GM23338 (cell line): ENCODE data around the gene AIRE. TPM values are rescaled to one million over a fixed set of nuclear protein-coding genes. Genes with fewer than 3 reads are reported as not detected.

Experiments
- ATAC-seq: fragments of 200-7000 bp; cut with Tn5 transposase; 3 replicates; pipeline ENCODE4 v1.9.1; 2020
- DNase-seq: peaks from one replicate; pipeline ENCODE4 v3.0.0-alpha.2; 2015; ENCODE audit warnings: low spot score
- H2AFZ ChIP-seq: fragments of 200-600 bp; sonication (generic); 2 replicates; pipeline ENCODE4 v1.8.0; 2016; ENCODE audit warnings: antibody characterized with exemption, mild to moderate bottlenecking, moderate library complexity
- H3F3A ChIP-seq: fragments of 200-600 bp; sonication (generic); replicated peaks from 2 replicates; pipeline ENCODE4 v1.8.0; 2017; ENCODE audit warnings: antibody characterized with exemption, mixed run types, low read depth
- H3K27ac ChIP-seq: fragments of 200-600 bp; sonication (generic); 2 replicates; pipeline ENCODE4 v1.6.1; 2016; ENCODE audit warnings: low read depth
- H3K27me3 ChIP-seq: fragments of 200-600 bp; sonication (generic); 2 replicates; pipeline ENCODE4 v1.8.0; 2016; ENCODE audit warnings: mild to moderate bottlenecking, mixed run types, moderate library complexity; ENCODE audit not compliant: insufficient read depth
- H3K36me3 ChIP-seq: fragments of 200-600 bp; sonication (generic); 2 replicates; pipeline ENCODE4 v1.8.0; 2016; ENCODE audit warnings: mild to moderate bottlenecking; ENCODE audit not compliant: insufficient read depth
- H3K4me1 ChIP-seq: fragments of 200-600 bp; sonication (generic); 2 replicates; pipeline ENCODE4 v1.8.0; 2016; ENCODE audit warnings: mild to moderate bottlenecking, moderate library complexity; ENCODE audit not compliant: insufficient read depth
- H3K4me2 ChIP-seq: fragments of 200-600 bp; sonication (generic); 2 replicates; pipeline ENCODE4 v1.7.1; 2017; ENCODE audit warnings: mixed run types
- H3K4me3 ChIP-seq: fragments of 200-600 bp; sonication (generic); 2 replicates; pipeline ENCODE4 v1.6.1; 2016; ENCODE audit warnings: mixed run types
- H3K79me2 ChIP-seq: fragments of 200-600 bp; sonication (generic); replicated peaks from 2 replicates; pipeline ENCODE4 v1.8.0; 2017; ENCODE audit warnings: mild to moderate bottlenecking; ENCODE audit not compliant: insufficient read depth
- H3K9me2 ChIP-seq: fragments of 200-600 bp; sonication (generic); 2 replicates; pipeline ENCODE4 v1.8.0; 2017; ENCODE audit not compliant: insufficient read depth
- H4K20me1 ChIP-seq: fragments of 200-600 bp; sonication (generic); replicated peaks from 2 replicates; pipeline ENCODE4 v1.8.0; 2017; ENCODE audit warnings: mild to moderate bottlenecking; ENCODE audit not compliant: insufficient read depth
- H3K27ac Mint-ChIP-seq: 2 replicates; pipeline ENCODE4 v1.8.0; 2020; ENCODE audit warnings: inconsistent platforms, mild to moderate bottlenecking, moderate library complexity, mixed read lengths
- H3K27me3 Mint-ChIP-seq: 3 replicates; pipeline ENCODE4 v1.8.0; 2022; ENCODE audit warnings: low read depth, mild to moderate bottlenecking, moderate library complexity, mixed read lengths, inconsistent platforms; ENCODE audit not compliant: insufficient read depth, poor library complexity
- H3K36me3 Mint-ChIP-seq: 3 replicates; pipeline ENCODE4 v1.8.0; 2021; ENCODE audit warnings: low read depth, mild to moderate bottlenecking, inconsistent platforms, moderate library complexity, mixed read lengths
- H3K4me1 Mint-ChIP-seq: 3 replicates; pipeline ENCODE4 v1.8.0; 2020; ENCODE audit warnings: mild to moderate bottlenecking, inconsistent platforms, mixed read lengths
- H3K4me3 Mint-ChIP-seq: 3 replicates; pipeline ENCODE4 v1.8.0; 2021; ENCODE audit warnings: moderate library complexity, mild to moderate bottlenecking, inconsistent platforms, mixed read lengths
- H3K9me3 Mint-ChIP-seq: 3 replicates; pipeline ENCODE4 v1.8.0; 2020; ENCODE audit warnings: moderate library complexity, mild to moderate bottlenecking, inconsistent platforms, mixed read lengths
- CREB1 ChIP-seq: fragments of 250-450 bp; sonication (Bioruptor Pico); IDR thresholded peaks from 2 replicates; pipeline ENCODE4 v1.5.0; 2020; ENCODE audit warnings: low read depth, mild to moderate bottlenecking, moderate library complexity
- EZH2 ChIP-seq: fragments of 200-600 bp; sonication (generic); IDR thresholded peaks from one replicate; pipeline ENCODE4 v1.8.0; 2017; ENCODE audit warnings: antibody characterized with exemption, mild to moderate bottlenecking, low read depth; ENCODE audit not compliant: unreplicated experiment
- EZH2phosphoT487 ChIP-seq: fragments of 200-600 bp; sonication (generic); IDR thresholded peaks from one replicate; pipeline ENCODE4 v1.8.1; 2018; ENCODE audit warnings: antibody characterized with exemption; ENCODE audit not compliant: unreplicated experiment
- JUNB ChIP-seq: IDR thresholded peaks from one replicate; pipeline ENCODE4 v1.6.1; 2016; ENCODE audit warnings: antibody characterized with exemption; ENCODE audit not compliant: unreplicated experiment
- NANOG ChIP-seq: IDR thresholded peaks from 2 replicates; pipeline ENCODE4 v1.6.1; 2016; ENCODE audit warnings: antibody characterized with exemption, borderline replicate concordance
- POLR2AphosphoS5 ChIP-seq: IDR thresholded peaks from 2 replicates; pipeline ENCODE4 v1.6.1; 2016; ENCODE audit warnings: antibody characterized with exemption, low read depth
- STAT1 ChIP-seq: IDR thresholded peaks from one replicate; pipeline ENCODE4 v1.6.1; 2016; ENCODE audit warnings: antibody characterized with exemption; ENCODE audit not compliant: unreplicated experiment
- ZNF114 ChIP-seq: fragments of 250-450 bp; sonication (Bioruptor Pico); IDR thresholded peaks from 2 replicates; pipeline ENCODE4 v1.5.0; 2020; ENCODE audit warnings: mild to moderate bottlenecking, moderate library complexity
- ZNF331 ChIP-seq: fragments of 250-450 bp; sonication (Bioruptor Pico); IDR thresholded peaks from 2 replicates; pipeline ENCODE4 v1.5.0; 2020; ENCODE audit warnings: low read depth, mild to moderate bottlenecking, moderate library complexity
- ZNF462 ChIP-seq: fragments of 250-450 bp; sonication (Bioruptor Pico); IDR thresholded peaks from 2 replicates; pipeline ENCODE4 v1.5.0; 2020; ENCODE audit warnings: mild to moderate bottlenecking, moderate library complexity
- polyA plus RNA-seq: library from polyadenylated mRNA; unstranded; fragments of >200 nt; fragmentation: Nextera tagmentation; extraction: Ambion mirVana; gene quantifications from 2 replicates; pipeline ENCODE4 v1.2.1, GENCODE V29; 2016
- total RNA-seq: library from RNA; depleted of rRNA; stranded (reverse); fragments of >200 nt; shearing (Covaris generic); gene quantifications from 2 replicates; pipeline ENCODE4 v1.2.3, GENCODE V29; 2014
- TF ChIP-seq, protein P1 (sequence below): IDR thresholded peaks from one replicate; pipeline ENCODE4 v1.6.1; 2018; ENCODE audit warnings: antibody characterized with exemption; ENCODE audit not compliant: unreplicated experiment
- TF ChIP-seq, protein P2 (sequence below): IDR thresholded peaks from 2 replicates; pipeline ENCODE4 v1.6.1; 2016; ENCODE audit warnings: antibody characterized with exemption
- TF ChIP-seq, protein P3 (sequence below), 2 experiments: fragments of 200-600 bp in 1 of 2; sonication (generic) in 1 of 2; conservative IDR thresholded peaks; 2 replicates each; pipeline versions ENCODE4 v1.5.1 to v1.6.1; 2016 to 2017; ENCODE audit warnings: antibody characterized with exemption in 2 of 2, low read depth in 2 of 2, mild to moderate bottlenecking in 2 of 2, moderate library complexity in 1 of 2

The AIRE gene
- total and polyA plus RNA-seq, 2 experiments from 2014 or later = 0.10 TPM; not detected in 1

GRCh38 chr21:44319407-44320065, 33.9 kb downstream of the AIRE start:
- Histone ChIP-seq H3K79me2 (no peaks in the 10 kb centered on the region), H3K4me3 (no peak overlapping the region), H3K36me3 (no peaks in the 10 kb centered on the region), H3K4me1 (no peaks in the 10 kb centered on the region), H3K4me2 (no peak overlapping the region), H3F3A (no peaks in the 10 kb centered on the region), H3K9me2 (no peaks in the 10 kb centered on the region), H3K27me3 (no peaks in the 10 kb centered on the region), H2AFZ (no peak overlapping the region), H3K27ac (no peak overlapping the region), H4K20me1 (no peaks in the 10 kb centered on the region)
- TF ChIP-seq STAT1 (no peak), EZH2phosphoT487 (no peak), CREB1 (CRISPR knock-in tag) (no peak), POLR2AphosphoS5 (no peak), JUNB (no peak), ZNF331 (no peak), NANOG (no peak), ZNF114 (CRISPR knock-in tag) (no peak), EZH2 (no peak), ZNF462 (CRISPR knock-in tag) (no peak)
- TF ChIP-seq, protein P1, sequence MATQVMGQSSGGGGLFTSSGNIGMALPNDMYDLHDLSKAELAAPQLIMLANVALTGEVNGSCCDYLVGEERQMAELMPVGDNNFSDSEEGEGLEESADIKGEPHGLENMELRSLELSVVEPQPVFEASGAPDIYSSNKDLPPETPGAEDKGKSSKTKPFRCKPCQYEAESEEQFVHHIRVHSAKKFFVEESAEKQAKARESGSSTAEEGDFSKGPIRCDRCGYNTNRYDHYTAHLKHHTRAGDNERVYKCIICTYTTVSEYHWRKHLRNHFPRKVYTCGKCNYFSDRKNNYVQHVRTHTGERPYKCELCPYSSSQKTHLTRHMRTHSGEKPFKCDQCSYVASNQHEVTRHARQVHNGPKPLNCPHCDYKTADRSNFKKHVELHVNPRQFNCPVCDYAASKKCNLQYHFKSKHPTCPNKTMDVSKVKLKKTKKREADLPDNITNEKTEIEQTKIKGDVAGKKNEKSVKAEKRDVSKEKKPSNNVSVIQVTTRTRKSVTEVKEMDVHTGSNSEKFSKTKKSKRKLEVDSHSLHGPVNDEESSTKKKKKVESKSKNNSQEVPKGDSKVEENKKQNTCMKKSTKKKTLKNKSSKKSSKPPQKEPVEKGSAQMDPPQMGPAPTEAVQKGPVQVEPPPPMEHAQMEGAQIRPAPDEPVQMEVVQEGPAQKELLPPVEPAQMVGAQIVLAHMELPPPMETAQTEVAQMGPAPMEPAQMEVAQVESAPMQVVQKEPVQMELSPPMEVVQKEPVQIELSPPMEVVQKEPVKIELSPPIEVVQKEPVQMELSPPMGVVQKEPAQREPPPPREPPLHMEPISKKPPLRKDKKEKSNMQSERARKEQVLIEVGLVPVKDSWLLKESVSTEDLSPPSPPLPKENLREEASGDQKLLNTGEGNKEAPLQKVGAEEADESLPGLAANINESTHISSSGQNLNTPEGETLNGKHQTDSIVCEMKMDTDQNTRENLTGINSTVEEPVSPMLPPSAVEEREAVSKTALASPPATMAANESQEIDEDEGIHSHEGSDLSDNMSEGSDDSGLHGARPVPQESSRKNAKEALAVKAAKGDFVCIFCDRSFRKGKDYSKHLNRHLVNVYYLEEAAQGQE = no peak
- TF ChIP-seq, protein P2, sequence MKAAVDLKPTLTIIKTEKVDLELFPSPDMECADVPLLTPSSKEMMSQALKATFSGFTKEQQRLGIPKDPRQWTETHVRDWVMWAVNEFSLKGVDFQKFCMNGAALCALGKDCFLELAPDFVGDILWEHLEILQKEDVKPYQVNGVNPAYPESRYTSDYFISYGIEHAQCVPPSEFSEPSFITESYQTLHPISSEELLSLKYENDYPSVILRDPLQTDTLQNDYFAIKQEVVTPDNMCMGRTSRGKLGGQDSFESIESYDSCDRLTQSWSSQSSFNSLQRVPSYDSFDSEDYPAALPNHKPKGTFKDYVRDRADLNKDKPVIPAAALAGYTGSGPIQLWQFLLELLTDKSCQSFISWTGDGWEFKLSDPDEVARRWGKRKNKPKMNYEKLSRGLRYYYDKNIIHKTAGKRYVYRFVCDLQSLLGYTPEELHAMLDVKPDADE = no peak
- TF ChIP-seq, protein P3, sequence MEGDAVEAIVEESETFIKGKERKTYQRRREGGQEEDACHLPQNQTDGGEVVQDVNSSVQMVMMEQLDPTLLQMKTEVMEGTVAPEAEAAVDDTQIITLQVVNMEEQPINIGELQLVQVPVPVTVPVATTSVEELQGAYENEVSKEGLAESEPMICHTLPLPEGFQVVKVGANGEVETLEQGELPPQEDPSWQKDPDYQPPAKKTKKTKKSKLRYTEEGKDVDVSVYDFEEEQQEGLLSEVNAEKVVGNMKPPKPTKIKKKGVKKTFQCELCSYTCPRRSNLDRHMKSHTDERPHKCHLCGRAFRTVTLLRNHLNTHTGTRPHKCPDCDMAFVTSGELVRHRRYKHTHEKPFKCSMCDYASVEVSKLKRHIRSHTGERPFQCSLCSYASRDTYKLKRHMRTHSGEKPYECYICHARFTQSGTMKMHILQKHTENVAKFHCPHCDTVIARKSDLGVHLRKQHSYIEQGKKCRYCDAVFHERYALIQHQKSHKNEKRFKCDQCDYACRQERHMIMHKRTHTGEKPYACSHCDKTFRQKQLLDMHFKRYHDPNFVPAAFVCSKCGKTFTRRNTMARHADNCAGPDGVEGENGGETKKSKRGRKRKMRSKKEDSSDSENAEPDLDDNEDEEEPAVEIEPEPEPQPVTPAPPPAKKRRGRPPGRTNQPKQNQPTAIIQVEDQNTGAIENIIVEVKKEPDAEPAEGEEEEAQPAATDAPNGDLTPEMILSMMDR (conservative IDR thresholded peaks at IDR 0.05; ENCODE audit: low read depth in 2 of 2) = no peak
- Mint-ChIP-seq H3K4me3 (no peak overlapping the region), H3K36me3 (peaks cover 3% of the 10 kb centered on the region; the same call in 2 of the 3 replicates), H3K4me1 (no peaks in the 10 kb centered on the region), H3K9me3 (no peaks in the 10 kb centered on the region), H3K27ac (no peak overlapping the region), H3K27me3 (peaks cover 10% of the 10 kb centered on the region)
- ATAC-seq = no peak
- DNase-seq = no peak
